ENCODE results near the gene FMOD. TPM values are rescaled to one million over a fixed set of nuclear protein-coding genes. Genes with fewer than 3 reads are reported as not detected.

Gene FMOD
- total and polyA plus RNA-seq, 7 experiments from 2014 or later = not detected

DNA sequence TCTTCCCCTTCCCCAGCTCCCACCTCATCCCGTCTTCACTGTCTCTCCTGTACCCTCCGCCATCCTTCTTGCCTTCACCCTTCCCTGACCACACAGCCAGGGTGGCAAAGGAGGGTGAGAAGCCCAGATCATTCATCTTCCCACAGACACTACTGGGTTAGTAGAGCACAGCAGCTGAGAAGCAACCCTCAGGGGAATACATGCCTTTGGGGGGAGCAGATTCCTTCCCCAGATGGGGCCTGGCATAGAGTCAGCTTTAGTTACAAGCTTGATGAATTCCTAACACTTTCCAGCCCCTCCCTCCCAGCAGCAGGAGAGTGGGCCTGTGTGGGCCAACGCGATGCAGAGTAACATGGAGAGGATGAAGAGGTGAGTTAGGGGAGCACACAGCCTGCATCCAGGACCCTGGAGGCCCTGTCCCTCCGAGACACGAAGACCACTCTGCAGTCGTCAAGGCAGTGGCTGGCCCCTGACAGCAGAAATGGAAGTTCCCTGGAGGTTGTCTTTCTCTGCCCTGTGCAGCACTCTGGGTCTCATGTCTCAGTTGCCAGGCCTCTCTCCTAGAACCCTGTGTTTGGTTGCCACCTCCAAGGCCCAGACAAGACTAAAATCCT is 54.4 kb downstream of the FMOD start:
- POLR2A ChIA-PET = interaction anchor here (0.7 to 31.3 kb wide), 3 partner anchors 20 to 34 kb away, joined by 3 to 1812 read pairs (median 389); partner anchors contain the start of gene BTG2
- Mint-ChIP-seq H3K9me3 (peaks cover 0 to 1% (median 0%) of the 10 kb centered on the region in 11 donors), H3K4me3 (peak overlapping the region in 1 of 10 donors; percentile 32), H3K27me3 (no peaks in the 10 kb centered on the region), H3K27ac (peak overlapping the region in 7 of 9 donors; percentile 51 to 99 (median 88)), H3K36me3 (peaks cover 0 to 3% (median 0%) of the 10 kb centered on the region in 5 donors), H3K4me1 (peaks cover 38 to 83% (median 66%) of the 10 kb centered on the region in 7 donors)
- H3K36me3 ChIP-seq (ENCODE audit: control insufficient read depth in 2 of 3, insufficient read depth in 3 of 3, low read length in 3 of 3) = no peaks in the 10 kb centered on the region
- no peaks in the 10 kb centered on the region for H3K9me3 ChIP-seq (ENCODE audit: control insufficient read depth in 2 of 3, low read length in 3 of 3)
- intact Hi-C loops (cut with micrococcal nuclease) = loop anchor here in 1 of 2 donors (10.0 kb wide), 1 partner anchor 1988 kb away; no protein-coding TSS in a partner anchor
- H3K27me3 ChIP-seq (ENCODE audit: control insufficient read depth in 2 of 2, insufficient read depth in 2 of 2, low read length in 2 of 2) = no peaks in the 10 kb centered on the region
- CTCF ChIA-PET = interaction anchor here (1.0 to 2.3 kb wide), 3 partner anchors 11 to 43 kb away, joined by 3 to 9 read pairs (median 3); no protein-coding TSS in a partner anchor
- no peak for ATAC-seq
- H3K4me3 ChIP-seq (ENCODE audit: low read length) = no peak overlapping the region
- peaks cover under 1 to 5% of the 10 kb centered on the region in 2 donors for H3K4me1 ChIP-seq (ENCODE audit: control insufficient read depth in 2 of 2, insufficient read depth in 2 of 2, low read length in 2 of 2)
- no peak for DNase-seq
- no peak overlapping the region for H3K27ac ChIP-seq (ENCODE audit: low read depth, low read length)

DNA sequence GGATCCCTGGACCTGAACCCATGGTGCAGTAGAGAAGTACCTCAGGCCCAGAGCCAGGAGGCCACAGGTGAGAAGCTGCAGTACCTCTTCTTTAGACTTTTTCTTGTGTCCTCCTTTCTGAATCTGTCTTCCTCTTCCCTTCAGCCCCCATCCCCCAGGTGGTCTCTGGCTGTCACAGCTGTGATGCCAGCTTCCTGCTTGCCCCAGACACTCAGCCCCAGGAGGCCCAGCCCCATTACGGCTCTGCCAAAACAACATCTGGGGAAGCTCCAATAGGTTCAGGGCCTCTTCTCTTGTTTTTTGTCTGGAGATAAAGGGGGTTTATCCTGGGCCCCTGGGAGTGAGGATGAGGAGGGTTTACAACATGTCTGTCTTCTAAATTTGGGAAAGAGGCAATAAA is 55.1 kb downstream of the FMOD start:
- Mint-ChIP-seq H3K4me1 (peaks cover 34 to 83% (median 70%) of the 10 kb centered on the region in 7 donors), H3K4me3 (no peak overlapping the region)

DNA sequence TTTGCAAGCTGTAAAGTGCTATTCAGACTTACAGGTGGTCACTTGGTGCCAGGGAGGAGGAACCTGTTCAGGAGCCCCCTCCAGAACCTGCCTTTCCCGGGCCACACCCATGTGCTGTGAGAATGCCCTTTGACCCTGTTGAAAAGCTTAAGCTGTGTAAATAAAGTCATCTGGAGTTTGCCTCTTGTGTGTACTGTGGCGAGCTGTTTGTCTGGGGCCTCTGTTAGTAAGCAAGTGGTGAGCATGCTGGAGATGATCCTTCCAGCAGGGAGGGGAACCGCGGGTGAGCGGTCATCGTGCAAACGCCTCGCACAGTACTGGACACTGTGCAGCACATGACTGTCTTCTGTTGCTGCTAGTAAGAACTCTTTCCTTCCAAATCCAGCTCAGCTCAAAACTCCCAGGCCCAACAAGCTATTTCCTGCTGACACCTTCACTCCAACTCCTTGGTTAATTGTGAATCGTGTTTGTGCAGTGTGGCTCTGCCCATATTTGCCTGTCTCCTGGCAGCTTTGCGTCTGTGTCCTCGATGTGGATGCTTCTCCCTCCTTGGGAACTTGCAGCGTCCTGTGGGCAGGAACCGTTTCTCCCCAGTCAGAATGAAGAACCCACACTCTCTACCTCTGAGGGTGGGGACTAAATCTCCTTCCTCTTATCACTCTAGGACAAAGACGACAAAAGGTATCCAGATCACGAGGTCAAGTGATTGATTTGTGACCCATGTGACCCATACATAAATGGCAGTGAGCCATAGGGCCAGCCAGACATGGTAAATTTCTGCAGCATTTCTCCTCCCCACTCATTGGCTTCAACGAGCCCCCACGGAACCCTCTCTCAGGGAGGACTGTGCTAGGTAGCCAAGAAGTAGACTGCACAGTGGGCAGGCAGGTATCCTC is 59.5 kb downstream of the FMOD start:
- no peak overlapping the region for H3K4me3 ChIP-seq (ENCODE audit: low read length)
- H3K4me3 Mint-ChIP-seq = peak overlapping the region in 9 of 10 donors; percentile 17 to 89 (median 86)
- peak overlapping the region; percentile 97 to 100 (median 99) for H3K27ac Mint-ChIP-seq
- peaks cover 0 to 3% (median 0%) of the 10 kb centered on the region in 5 donors for H3K27me3 Mint-ChIP-seq
- CTCF ChIA-PET = interaction anchor here (0.6 to 8.9 kb wide), 7 partner anchors 14 to 362 kb away, joined by 3 to 122 read pairs (median 9); no protein-coding TSS in a partner anchor
- intact Hi-C loops (cut with micrococcal nuclease) = loop anchor here in 1 of 2 donors (2.0 to 10.0 kb wide), 3 partner anchors 473 to 1993 kb away; partner anchors contain the start of genes LAX1 and PPP1R15B
- peak overlapping the region; percentile 98 for H3K27ac ChIP-seq (ENCODE audit: low read depth, low read length)
- POLR2A ChIA-PET = interaction anchor here (0.7 to 31.3 kb wide), 5 partner anchors 16 to 51 kb away, joined by 3 to 1812 read pairs (median 8); partner anchors contain the start of gene BTG2
- no peaks in the 10 kb centered on the region for H3K9me3 ChIP-seq (ENCODE audit: control insufficient read depth in 2 of 3, low read length in 3 of 3)
- H3K4me1 Mint-ChIP-seq = peaks cover 43 to 91% (median 81%) of the 10 kb centered on the region in 7 donors
- peaks cover 50 to 54% of the 10 kb centered on the region in 2 donors for H3K4me1 ChIP-seq (ENCODE audit: control insufficient read depth in 2 of 2, insufficient read depth in 2 of 2, low read length in 2 of 2)
- peaks cover 0 to 5% (median 0%) of the 10 kb centered on the region in 5 donors for H3K36me3 Mint-ChIP-seq
- H3K36me3 ChIP-seq (ENCODE audit: control insufficient read depth in 2 of 3, insufficient read depth in 3 of 3, low read length in 3 of 3) = no peaks in the 10 kb centered on the region
- DNase-seq (peak in 1 of 9 donors; percentile 16), ATAC-seq (no peak)
- H3K9me3 Mint-ChIP-seq = peaks cover 0 to 2% (median 0%) of the 10 kb centered on the region in 11 donors
- H3K27me3 ChIP-seq (ENCODE audit: control insufficient read depth in 2 of 2, insufficient read depth in 2 of 2, low read length in 2 of 2) = no peaks in the 10 kb centered on the region

More for the DNA sequence above, 55.1 kb downstream of the FMOD start:
- no peak for DNase-seq
- POLR2A ChIA-PET = interaction anchor here (0.7 to 31.3 kb wide), 4 partner anchors 21 to 38 kb away, joined by 3 to 1812 read pairs (median 196); partner anchors contain the start of gene BTG2
- peak; percentile 47 for ATAC-seq
- no peak overlapping the region for H3K4me3 ChIP-seq (ENCODE audit: low read length)
- Mint-ChIP-seq H3K9me3 (peaks cover 0 to 2% (median 0%) of the 10 kb centered on the region in 11 donors), H3K36me3 (peaks cover 0 to 5% (median 0%) of the 10 kb centered on the region in 5 donors), H3K27me3 (no peaks in the 10 kb centered on the region), H3K27ac (peak overlapping the region in 8 of 9 donors; percentile 15 to 99 (median 76))
- H3K36me3 ChIP-seq (ENCODE audit: control insufficient read depth in 2 of 3, insufficient read depth in 3 of 3, low read length in 3 of 3) = no peaks in the 10 kb centered on the region
- no peak overlapping the region for H3K27ac ChIP-seq (ENCODE audit: low read depth, low read length)
- no peaks in the 10 kb centered on the region for H3K9me3 ChIP-seq (ENCODE audit: control insufficient read depth in 2 of 3, low read length in 3 of 3)
- peaks cover 8 to 13% of the 10 kb centered on the region in 2 donors for H3K4me1 ChIP-seq (ENCODE audit: control insufficient read depth in 2 of 2, insufficient read depth in 2 of 2, low read length in 2 of 2)
- CTCF ChIA-PET = interaction anchor here (0.7 to 2.3 kb wide), 7 partner anchors 9 to 43 kb away, joined by 3 to 9 read pairs (median 3); partner anchors contain the start of gene BTG2
- intact Hi-C loops (cut with micrococcal nuclease) = loop anchor here in 1 of 2 donors (10.0 kb wide), 1 partner anchor 1989 kb away; no protein-coding TSS in a partner anchor
- no peaks in the 10 kb centered on the region for H3K27me3 ChIP-seq (ENCODE audit: control insufficient read depth in 2 of 2, insufficient read depth in 2 of 2, low read length in 2 of 2)

Other genes with a start within 250 kb of the FMOD start
- under 1 TPM in 1 of 5 experiments, not detected in 4; 0.44 TPM for gene ADORA1, start 223.4 kb downstream of the FMOD start, total RNA-seq
- not detected for gene ADORA1, start 223.4 kb downstream of the FMOD start, polyA plus RNA-seq
- gene MYBPH, start 175.3 kb downstream of the FMOD start, total RNA-seq = not detected
- not detected for gene MYBPH, start 175.3 kb downstream of the FMOD start, polyA plus RNA-seq
- 1 to 10 TPM in 1 of 5 experiments, under 1 TPM in 1, not detected in 3; 0.32 to 1.3 TPM for gene CHI3L1, start 164.4 kb downstream of the FMOD start, total RNA-seq
- not detected for gene CHI3L1, start 164.4 kb downstream of the FMOD start, polyA plus RNA-seq
- 1 to 10 TPM in 4 of 5 experiments, under 1 TPM in 1; 0.76 to 2.2 (median 1.1) TPM for gene CHIT1, start 121.4 kb downstream of the FMOD start, total RNA-seq
- not detected for gene CHIT1, start 121.4 kb downstream of the FMOD start, polyA plus RNA-seq
- 100 to 1,000 TPM; 141 to 654 (median 241) TPM for gene BTG2, start 45.6 kb downstream of the FMOD start, total RNA-seq
- 100 to 1,000 TPM; 118 to 211 TPM for gene BTG2, start 45.6 kb downstream of the FMOD start, polyA plus RNA-seq
- gene PRELP, start 124.7 kb upstream of the FMOD start, total RNA-seq = not detected
- not detected for gene PRELP, start 124.7 kb upstream of the FMOD start, polyA plus RNA-seq
- not detected for gene OPTC, start 143.0 kb upstream of the FMOD start, total RNA-seq
- gene OPTC, start 143.0 kb upstream of the FMOD start, polyA plus RNA-seq = not detected